ENCODE data around the gene KRTAP4-9. TPM values are rescaled to one million over a fixed set of nuclear protein-coding genes. Genes with fewer than 3 reads are reported as not detected.
"Not testable (repeated sequence)": the region's sequence is repeated elsewhere in the genome, so short reads cannot be mapped to it uniquely, and the experiment has no call there.

Gene KRTAP4-9
- total RNA-seq, 2 donors from 2014 or later, result not detected

- H3K4me1 Mint-ChIP-seq (ENCODE audit: low read depth), result peaks cover 7% of the 10 kb centered on the region
- no peak overlapping the region for H3K4me3 Mint-ChIP-seq
- DNase-seq (no peak), ATAC-seq (replicated peaks in 1 of 2) (no peak)
- no peaks in the 10 kb centered on the region for H3K9me3 Mint-ChIP-seq
- peaks cover 11% of the 10 kb centered on the region for H3K27me3 Mint-ChIP-seq (ENCODE audit: low read depth)
- no peak overlapping the region for H3K27ac Mint-ChIP-seq
- H3K36me3 Mint-ChIP-seq (ENCODE audit: insufficient read depth in 2 of 2), result no peaks in the 10 kb centered on the region
Measured at GRCh38 chr17:41103896-41104295, 1.3 kb upstream of the KRTAP4-9 start.

GRCh38 chr17:41104386-41105038 is 677 bp upstream of the KRTAP4-9 start:
- not testable (repeated sequence) for H3K4me1 Mint-ChIP-seq (ENCODE audit: low read depth); H3K9me3 Mint-ChIP-seq; H3K27ac Mint-ChIP-seq; H3K4me3 Mint-ChIP-seq; DNase-seq; H3K36me3 Mint-ChIP-seq (ENCODE audit: insufficient read depth in 2 of 2)
- ATAC-seq (replicated peaks in 1 of 2), result peak in 1 of 2 donors; percentile 38
- peaks cover 11% of the 10 kb centered on the region for H3K27me3 Mint-ChIP-seq (ENCODE audit: low read depth)

DNA sequence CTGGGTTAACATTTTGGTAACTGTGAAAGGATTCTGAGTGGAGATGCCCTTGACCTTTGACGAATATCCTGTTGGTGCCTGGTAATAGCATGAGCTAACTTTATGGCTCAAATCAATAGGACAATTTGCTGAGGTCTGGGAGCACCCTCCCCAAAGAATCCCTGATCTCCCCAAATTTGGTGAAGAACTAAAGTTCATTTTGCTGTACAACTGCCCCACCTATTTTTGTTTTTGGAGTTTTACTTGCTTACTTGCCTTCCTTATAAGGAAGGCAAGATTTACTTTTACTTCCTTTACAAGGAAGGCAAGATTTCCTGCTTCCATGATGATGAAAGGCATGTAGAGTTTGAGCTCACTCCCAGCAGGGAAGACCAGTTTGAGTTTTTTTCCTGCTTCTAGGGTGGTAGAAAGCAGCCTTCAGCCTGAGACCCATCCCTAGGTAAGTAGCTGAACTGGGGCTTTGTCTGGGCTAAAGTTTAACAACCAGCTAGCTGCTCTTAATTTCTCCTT is 2.8 kb downstream of the KRTAP4-9 start:
- Mint-ChIP-seq H3K27me3 (ENCODE audit: low read depth) (peaks cover 6% of the 10 kb centered on the region), H3K36me3 (ENCODE audit: insufficient read depth in 2 of 2) (peaks cover 0 to 6% of the 10 kb centered on the region in 2 donors), H3K4me3 (peak overlapping the region in 1 of 2 donors; percentile 8), H3K4me1 (ENCODE audit: low read depth) (no peaks in the 10 kb centered on the region), H3K27ac (no peak overlapping the region), H3K9me3 (peaks cover 0 to under 1% of the 10 kb centered on the region in 2 donors)
- DNase-seq, result no peak
- no peak for ATAC-seq (replicated peaks in 1 of 2)

DNA sequence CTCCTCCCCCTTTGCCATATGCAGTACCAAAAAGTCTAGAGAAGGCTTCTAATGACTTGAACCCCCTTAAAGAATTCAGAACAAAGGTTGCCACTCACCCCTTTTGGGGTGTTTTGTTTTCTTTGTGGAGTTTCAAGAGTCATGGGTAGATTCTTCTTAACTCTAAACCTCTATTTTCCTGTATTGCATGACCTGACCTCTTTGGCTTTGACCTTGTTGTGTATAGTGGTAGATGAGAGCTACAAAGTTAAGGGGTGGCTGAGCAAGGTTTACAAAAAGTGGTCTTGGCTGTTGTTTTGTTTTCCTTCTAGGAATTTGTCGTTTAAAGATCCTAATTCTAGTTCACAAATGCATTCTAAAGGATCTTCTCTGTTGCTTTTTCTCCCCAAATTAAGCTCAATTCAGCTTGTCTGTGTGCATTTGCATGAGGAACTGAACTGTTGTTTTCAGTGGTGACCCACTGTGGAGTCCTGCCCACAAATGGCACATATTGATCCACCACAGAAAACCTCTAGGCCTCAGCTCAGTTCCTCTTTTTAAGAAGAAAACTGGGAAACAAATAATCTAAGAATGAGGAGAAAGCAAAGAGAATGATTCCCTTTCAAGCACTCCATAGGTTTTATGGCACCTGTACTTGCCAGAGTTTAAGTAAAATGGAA is 3.7 kb downstream of the KRTAP4-9 start:
- not testable (repeated sequence) for H3K9me3 Mint-ChIP-seq; H3K27ac Mint-ChIP-seq; H3K36me3 Mint-ChIP-seq (ENCODE audit: insufficient read depth in 2 of 2); DNase-seq; ATAC-seq (replicated peaks in 1 of 2); H3K27me3 Mint-ChIP-seq (ENCODE audit: low read depth); H3K4me1 Mint-ChIP-seq (ENCODE audit: low read depth)
- H3K4me3 Mint-ChIP-seq, result peak overlapping the region in 1 of 2 donors; percentile 8

GRCh38 chr17:41111151-41111885 is 6.1 kb downstream of the KRTAP4-9 start:
- Mint-ChIP-seq H3K27me3 (ENCODE audit: low read depth) (peaks cover under 1% of the 10 kb centered on the region), H3K4me3 (no peak overlapping the region), H3K36me3 (ENCODE audit: insufficient read depth in 2 of 2) (peaks cover 0 to 7% of the 10 kb centered on the region in 2 donors), H3K9me3 (peaks cover 0 to 2% of the 10 kb centered on the region in 2 donors), H3K4me1 (ENCODE audit: low read depth) (no peaks in the 10 kb centered on the region), H3K27ac (no peak overlapping the region)
- no peak for DNase-seq
- no peak for ATAC-seq (replicated peaks in 1 of 2)

GRCh38 chr17:41116297-41116696 is 11.1 kb downstream of the KRTAP4-9 start:
- DNase-seq, result no peak
- H3K4me3 Mint-ChIP-seq, result no peak overlapping the region
- H3K9me3 Mint-ChIP-seq, result peaks cover 0 to 2% of the 10 kb centered on the region in 2 donors
- peaks cover 12% of the 10 kb centered on the region for H3K4me1 Mint-ChIP-seq (ENCODE audit: low read depth)
- H3K27me3 Mint-ChIP-seq (ENCODE audit: low read depth), result no peaks in the 10 kb centered on the region
- no peak for ATAC-seq (replicated peaks in 1 of 2)
- H3K27ac Mint-ChIP-seq, result no peak overlapping the region
- peaks cover 0 to 4% of the 10 kb centered on the region in 2 donors for H3K36me3 Mint-ChIP-seq (ENCODE audit: insufficient read depth in 2 of 2)

GRCh38 chr17:41117846-41118386 is 12.7 kb downstream of the KRTAP4-9 start, which contains the start of gene KRTAP4-11:
Gene KRTAP4-11 (minus strand): TSS chr17:41118373. CDS start chr17:41118315, 58 bp downstream.
- H3K9me3 Mint-ChIP-seq; ATAC-seq (replicated peaks in 1 of 2); H3K36me3 Mint-ChIP-seq (ENCODE audit: insufficient read depth in 2 of 2); H3K27me3 Mint-ChIP-seq (ENCODE audit: low read depth); H3K4me3 Mint-ChIP-seq; DNase-seq; H3K27ac Mint-ChIP-seq: not testable (repeated sequence)
- peaks cover 13% of the 10 kb centered on the region for H3K4me1 Mint-ChIP-seq (ENCODE audit: low read depth)

GRCh38 chr17:41118721-41119120 is 13.5 kb downstream of the KRTAP4-9 start:
- peaks cover 20% of the 10 kb centered on the region for H3K4me1 Mint-ChIP-seq (ENCODE audit: low read depth)
- H3K36me3 Mint-ChIP-seq (ENCODE audit: insufficient read depth in 2 of 2), result no peaks in the 10 kb centered on the region
- no peaks in the 10 kb centered on the region for H3K27me3 Mint-ChIP-seq (ENCODE audit: low read depth)

DNA sequence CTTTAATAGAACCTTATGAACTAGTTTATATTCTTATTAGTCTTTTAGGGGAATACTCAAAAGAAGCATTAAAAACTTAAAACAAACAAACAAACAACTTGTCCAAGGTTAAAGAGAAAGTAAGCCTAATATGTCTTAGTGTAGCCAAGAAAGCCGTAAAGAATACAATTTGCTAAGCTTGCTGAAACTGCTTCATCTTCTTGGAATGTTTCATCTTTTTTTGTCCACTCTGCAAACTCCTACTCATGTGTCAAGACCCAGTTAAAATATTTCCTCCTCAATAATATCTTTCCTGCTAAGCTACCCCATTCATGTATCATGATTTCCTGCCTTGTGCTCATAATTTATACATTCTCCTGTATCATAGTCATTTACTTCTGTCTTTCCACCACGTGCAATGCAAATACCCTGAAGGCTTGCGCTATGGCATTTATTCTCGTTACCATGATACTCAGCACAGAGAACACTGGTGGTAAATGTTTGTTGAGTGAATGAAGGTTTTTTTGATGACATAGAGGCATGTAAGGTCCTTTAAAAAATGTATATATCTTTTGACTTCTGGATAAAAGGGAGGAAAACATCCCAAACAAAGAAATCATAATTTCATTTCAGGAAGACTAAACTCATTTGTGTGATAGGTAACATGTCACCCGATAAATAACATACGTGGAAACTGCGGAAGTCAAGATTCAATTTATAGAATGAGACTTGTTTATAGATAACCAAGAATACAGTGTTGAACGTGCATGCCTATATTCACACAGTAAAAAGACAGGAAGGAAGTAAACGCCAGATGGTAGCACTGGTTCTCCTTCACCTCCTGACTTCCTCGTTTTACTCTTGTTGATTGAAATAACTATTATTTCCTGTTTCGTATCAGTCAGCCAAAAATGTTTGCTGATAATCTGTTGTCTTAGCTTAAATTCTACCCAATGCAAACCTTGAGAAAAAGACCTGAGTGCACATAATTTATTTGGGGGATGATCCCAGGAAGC is 14.8 kb downstream of the KRTAP4-9 start:
- H3K36me3 Mint-ChIP-seq (ENCODE audit: insufficient read depth in 2 of 2); H3K9me3 Mint-ChIP-seq; ATAC-seq (replicated peaks in 1 of 2); DNase-seq; H3K27me3 Mint-ChIP-seq (ENCODE audit: low read depth): not testable (repeated sequence)
- peak overlapping the region; percentile 45 to 57 for H3K4me3 Mint-ChIP-seq
- H3K4me1 Mint-ChIP-seq (ENCODE audit: low read depth), result peaks cover 27% of the 10 kb centered on the region
- peak overlapping the region; percentile 83 for H3K27ac Mint-ChIP-seq

More at GRCh38 chr17:41118721-41119120, 13.5 kb downstream of the KRTAP4-9 start:
- DNase-seq (no peak), ATAC-seq (replicated peaks in 1 of 2) (no peak)
- Mint-ChIP-seq H3K4me3 (no peak overlapping the region), H3K27ac (no peak overlapping the region), H3K9me3 (peaks cover 2% of the 10 kb centered on the region in 2 donors)

GRCh38 chr17:41121742-41122141 is 16.6 kb downstream of the KRTAP4-9 start:
- Mint-ChIP-seq H3K27ac (no peak overlapping the region), H3K4me3 (no peak overlapping the region), H3K4me1 (ENCODE audit: low read depth) (peaks cover 33% of the 10 kb centered on the region), H3K27me3 (ENCODE audit: low read depth) (no peaks in the 10 kb centered on the region), H3K36me3 (ENCODE audit: insufficient read depth in 2 of 2) (no peaks in the 10 kb centered on the region), H3K9me3 (peaks cover 2% of the 10 kb centered on the region in 2 donors)
- no peak for DNase-seq
- ATAC-seq (replicated peaks in 1 of 2), result no peak

DNA sequence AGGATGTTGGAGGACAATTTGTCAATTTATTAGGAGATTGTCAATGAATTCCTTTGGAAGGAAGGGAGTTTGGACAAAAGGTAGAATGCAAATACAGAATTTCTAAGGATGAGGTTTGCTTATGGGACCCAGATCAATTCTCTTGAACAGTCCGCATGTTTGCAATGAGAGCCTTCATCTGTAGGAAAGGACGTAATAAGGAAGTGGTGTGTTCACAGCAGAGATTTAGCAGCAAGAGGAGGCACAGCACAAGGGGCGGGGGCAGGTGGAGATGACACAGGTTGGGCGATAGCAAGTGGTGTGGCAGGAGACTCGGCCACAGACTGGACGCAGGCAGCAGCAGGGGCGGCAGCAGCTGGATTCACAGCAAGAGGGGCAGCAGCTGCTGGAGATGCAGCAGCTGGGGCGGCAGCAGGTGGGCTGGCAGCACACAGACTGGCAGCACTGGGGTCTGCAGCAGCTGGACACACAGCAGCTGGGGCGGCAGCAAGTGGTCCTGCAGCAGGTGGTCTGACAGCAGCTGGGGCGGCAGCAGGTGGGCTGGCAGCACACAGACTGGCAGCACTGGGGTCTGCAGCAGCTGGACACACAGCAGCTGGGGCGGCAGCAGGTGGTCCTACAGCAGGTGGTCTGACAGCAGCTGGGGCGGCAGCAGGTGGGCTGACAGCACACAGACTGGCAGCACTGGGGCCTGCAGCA is 18.3 kb downstream of the KRTAP4-9 start:
- ATAC-seq (replicated peaks in 1 of 2); H3K9me3 Mint-ChIP-seq; H3K27ac Mint-ChIP-seq; H3K27me3 Mint-ChIP-seq (ENCODE audit: low read depth); H3K36me3 Mint-ChIP-seq (ENCODE audit: insufficient read depth in 2 of 2); DNase-seq: not testable (repeated sequence)
- Mint-ChIP-seq H3K4me1 (ENCODE audit: low read depth) (peaks cover 33% of the 10 kb centered on the region), H3K4me3 (peak overlapping the region; percentile 2 to 18)
